Heart left ventricle (tissue), 16 donors: ENCODE results near the gene ASB9. TPM values are rescaled to one million over a fixed set of nuclear protein-coding genes. Genes with fewer than 3 reads are reported as not detected.

Source experiments
- ATAC-seq, 4 donors: fragments of 200-7000 bp; cut with Tn5 transposase; one replicate each; pipeline ENCODE4 v1.9.1; 2020 to 2022; ENCODE audit warnings: moderate library complexity in 4 of 4, mild to moderate bottlenecking in 3 of 4, moderate number of reproducible peaks in 1 of 4
- DNase-seq, 5 donors: peaks; one replicate each; pipeline ENCODE4 v3.0.0-alpha.2; 2020
- H3K27ac ChIP-seq, 12 donors: fragments of 200-600 bp; sonication (generic) in 4 of 12; one replicate each; pipeline versions ENCODE4 v1.5.0 to v1.8.0; 2016 to 2022; ENCODE audit warnings: mild to moderate bottlenecking in 2 of 12
- H3K27me3 ChIP-seq, 9 donors: fragments of 200-600 bp; sonication (generic) in 2 of 9; one replicate each; pipeline versions ENCODE4 v1.5.1 to v1.8.0; 2016 to 2022; ENCODE audit warnings: mild to moderate bottlenecking in 3 of 9
- H3K36me3 ChIP-seq, 9 donors: fragments of 200-600 bp; sonication (generic) in 2 of 9; one replicate each; pipeline versions ENCODE4 v1.5.0 to v1.8.0; 2018 to 2022; ENCODE audit warnings: mild to moderate bottlenecking in 2 of 9
- H3K4me1 ChIP-seq, 12 donors: fragments of 200-600 bp; sonication (generic) in 4 of 12; one replicate each; pipeline versions ENCODE4 v1.5.0 to v1.8.0; 2016 to 2022; ENCODE audit warnings: mild to moderate bottlenecking in 3 of 12
- H3K4me3 ChIP-seq, 12 donors: fragments of 200-600 bp; sonication (generic) in 4 of 12; one replicate each; pipeline versions ENCODE4 v1.5.0 to v1.8.0; 2017 to 2022; ENCODE audit warnings: mild to moderate bottlenecking in 9 of 12, moderate library complexity in 4 of 12
- H3K9me3 ChIP-seq, 12 donors: fragments of 200-600 bp; sonication (generic) in 4 of 12; one replicate each; pipeline versions ENCODE4 v1.5.0 to v1.8.0; 2016 to 2022; ENCODE audit warnings: mild to moderate bottlenecking in 1 of 12
- POLR2A ChIP-seq, 2 donors: fragments of 450-650 bp; IDR thresholded peaks; one replicate each; pipeline ENCODE4 v1.6.1; 2017; ENCODE audit warnings: antibody characterized with exemption in 2 of 2, mild to moderate bottlenecking in 2 of 2, moderate library complexity in 2 of 2
- WGBS, 4 donors: extraction: QIAGEN DNeasy Blood & Tissue Kit in 2 of 4; methylation state at CpG; one replicate each; pipeline versions ENCODE4 v1.1.5 to v1.1.7; 2013 to 2018; 5-methylcytosine and 5-hydroxymethylcytosine counted together
- intact Hi-C, 10 donors: fragments of 100-400 bp; cut with DNase I; formaldehyde crosslinking; loops; one replicate each; pipeline versions ENCODE4 v1.11.1 to v1.14.2; 2022
- polyA plus RNA-seq, 2 donors: library from polyadenylated mRNA; stranded (reverse); fragments of 200-250 nt; gene quantifications; one replicate each; pipeline ENCODE4 v1.2.3, GENCODE V29; 2013
- total RNA-seq, 9 donors: library from RNA; depleted of rRNA in 2 of 9; stranded (reverse); fragments of >200 nt in 2 of 9; fragmentation: NEBNext Ultra II Directional in 3 of 9; extraction: Animal tissue kit (Norgen Biotek cat#: 25700) in 3 of 9; gene quantifications; one replicate each; pipeline versions ENCODE4 v1.1.0 to v1.2.4, GENCODE V29; 2016 to 2023
- TF ChIP-seq, protein P1 (sequence below), 12 donors: fragments of 200-600 bp; sonication (generic) in 4 of 12; IDR thresholded peaks; one replicate each; pipeline versions ENCODE4 v1.5.0 to v1.8.0; 2018 to 2022; ENCODE audit warnings: antibody characterized with exemption in 12 of 12, mild to moderate bottlenecking in 5 of 12
- donor health status: ischemic (EF 13 %, LVEDD 7.1; RV severe dilation, severe dysfunction).
- donor health status: healthy with polysubstance abuse.
- donor health status: DM: no; HTN: yes; CAD: no.
- donor health status: DM: no; HTN: no; CAD: no.
- donor health status: ischemic (EF 25% LVEDD 6.9; RV normal size, moderate dysfunction).
- donor health status: ischemic (EF 25% LVEDD 5.7; RV mildly dilated, moderate dysfunction).
- donor health status: healthy.
- donor health status: DM: yes; HTN: yes; CAD: no.
- donor health status: ischemic (EF 35%, LVEDD 5.7; RV mildly dilated, moderate dysfunction).
- donor health status: nonischemic (EF 11% LVEDD 7.7; RV severe dilation, severe dysfunction).
- donor health status: DM: yes; HTN: yes; CAD: no.
- donor health status: PGD.
- donor health status: ischemic (EF 29% LVEDD 5.4; RV normal size, mild dysfunction).
- donor health status: nonischemic (EF 23%, LVEDD 6.1; RV moderate dilation, normal function).

Gene ASB9
- total and polyA plus RNA-seq, 11 donors = 0.37 to 2.8 (median 1.4) TPM

GRCh38 chrX:15271757-15272156 is 1.9 kb upstream of the ASB9 start:
- TF ChIP-seq POLR2A (IDR thresholded peaks at IDR 0.05) = no peak
- TF ChIP-seq, protein P1, sequence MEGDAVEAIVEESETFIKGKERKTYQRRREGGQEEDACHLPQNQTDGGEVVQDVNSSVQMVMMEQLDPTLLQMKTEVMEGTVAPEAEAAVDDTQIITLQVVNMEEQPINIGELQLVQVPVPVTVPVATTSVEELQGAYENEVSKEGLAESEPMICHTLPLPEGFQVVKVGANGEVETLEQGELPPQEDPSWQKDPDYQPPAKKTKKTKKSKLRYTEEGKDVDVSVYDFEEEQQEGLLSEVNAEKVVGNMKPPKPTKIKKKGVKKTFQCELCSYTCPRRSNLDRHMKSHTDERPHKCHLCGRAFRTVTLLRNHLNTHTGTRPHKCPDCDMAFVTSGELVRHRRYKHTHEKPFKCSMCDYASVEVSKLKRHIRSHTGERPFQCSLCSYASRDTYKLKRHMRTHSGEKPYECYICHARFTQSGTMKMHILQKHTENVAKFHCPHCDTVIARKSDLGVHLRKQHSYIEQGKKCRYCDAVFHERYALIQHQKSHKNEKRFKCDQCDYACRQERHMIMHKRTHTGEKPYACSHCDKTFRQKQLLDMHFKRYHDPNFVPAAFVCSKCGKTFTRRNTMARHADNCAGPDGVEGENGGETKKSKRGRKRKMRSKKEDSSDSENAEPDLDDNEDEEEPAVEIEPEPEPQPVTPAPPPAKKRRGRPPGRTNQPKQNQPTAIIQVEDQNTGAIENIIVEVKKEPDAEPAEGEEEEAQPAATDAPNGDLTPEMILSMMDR (IDR thresholded peaks at IDR 0.05) = no peak
- Histone ChIP-seq H3K27me3 (peaks cover 0 to 9% (median 0%) of the 10 kb centered on the region in 9 donors), H3K4me1 (no peaks in the 10 kb centered on the region), H3K27ac (no peak overlapping the region), H3K9me3 (no peaks in the 10 kb centered on the region), H3K36me3 (no peaks in the 10 kb centered on the region), H3K4me3 (no peak overlapping the region)
- DNase-seq = no peak
- WGBS, 4 donors = 88 to 93% (median 91%) methylated on average over 1 of the region's 1 CpG
- ATAC-seq = no peak
- intact Hi-C loops = no loop called here

DNA sequence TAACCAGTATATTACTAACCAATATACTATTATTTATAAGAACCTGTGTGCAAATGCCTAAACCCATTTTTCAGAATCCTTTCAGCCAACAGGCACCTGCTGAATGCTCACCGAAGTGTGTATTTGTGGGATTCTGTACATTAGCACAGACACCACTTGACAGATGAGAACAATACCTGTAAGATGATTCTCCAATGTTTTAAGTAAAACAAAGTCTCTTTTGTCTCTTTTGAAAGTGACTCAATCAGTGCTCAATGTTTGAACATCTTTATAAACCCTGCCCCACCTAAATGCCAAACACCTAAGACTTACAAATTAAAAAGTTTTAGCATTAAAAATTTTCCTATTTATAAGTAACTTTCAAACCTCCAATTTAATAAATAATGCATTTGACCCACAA is 763 bp downstream of the ASB9 start:
- Histone ChIP-seq H3K36me3 (no peaks in the 10 kb centered on the region), H3K4me3 (peak overlapping the region in 4 of 12 donors; percentile 16 to 38 (median 28)), H3K27ac (peak overlapping the region in 1 of 12 donors; percentile 25), H3K27me3 (peaks cover 0 to 3% (median 0%) of the 10 kb centered on the region in 9 donors), H3K9me3 (no peaks in the 10 kb centered on the region), H3K4me1 (no peaks in the 10 kb centered on the region)
- no peak for ATAC-seq
- intact Hi-C loops = no loop called here
- DNase-seq = no peak
- TF ChIP-seq, protein P1 (IDR thresholded peaks at IDR 0.05) = no peak
- TF ChIP-seq POLR2A (IDR thresholded peaks at IDR 0.05) = no peak
- WGBS, 4 donors = 84 to 97% (median 95%) methylated on average over 1 of the region's 1 CpG

GRCh38 chrX:15254852-15255251 is 15.0 kb downstream of the ASB9 start:
- Histone ChIP-seq H3K4me1 (no peaks in the 10 kb centered on the region), H3K4me3 (no peak overlapping the region), H3K9me3 (no peaks in the 10 kb centered on the region), H3K27ac (no peak overlapping the region), H3K36me3 (no peaks in the 10 kb centered on the region), H3K27me3 (peaks cover 0 to 3% (median 0%) of the 10 kb centered on the region in 9 donors)
- intact Hi-C loops = no loop called here
- ATAC-seq = no peak
- DNase-seq = no peak
- TF ChIP-seq, protein P1 (IDR thresholded peaks at IDR 0.05) = no peak
- no peak for TF ChIP-seq POLR2A (IDR thresholded peaks at IDR 0.05)

- no peak for ATAC-seq
- no peak for DNase-seq
- intact Hi-C loops = loop anchor here in 2 of 10 donors (10.0 kb wide), 2 partner anchors 1151 to 1201 kb away; no protein-coding TSS in a partner anchor
Measured at GRCh38 chrX:15245896-15246295, 24.0 kb downstream of the ASB9 start.

More at GRCh38 chrX:15245896-15246295, 24.0 kb downstream of the ASB9 start:
- H3K27me3 ChIP-seq = peaks cover 0 to 15% (median 0%) of the 10 kb centered on the region in 9 donors
- TF ChIP-seq, protein P1 (IDR thresholded peaks at IDR 0.05) = no peak
- TF ChIP-seq POLR2A (IDR thresholded peaks at IDR 0.05) = no peak
- no peak overlapping the region for H3K27ac ChIP-seq
- H3K4me3 ChIP-seq = no peak overlapping the region
- WGBS, 4 donors = 38 to 48% (median 44%) methylated on average over 4 of the region's 4 CpGs
- H3K9me3 ChIP-seq = no peaks in the 10 kb centered on the region
- no peaks in the 10 kb centered on the region for H3K36me3 ChIP-seq
- no peaks in the 10 kb centered on the region for H3K4me1 ChIP-seq
